Daoy (cell line): ENCODE results near the gene CALCB. TPM values are rescaled to one million over a fixed set of nuclear protein-coding genes. Genes with fewer than 3 reads are reported as not detected.
"Not testable (repeated sequence)": the region's sequence is repeated elsewhere in the genome, so short reads cannot be mapped to it uniquely, and the experiment has no call there.

Experiments
- DNase-seq: peaks from one replicate; pipeline ENCODE4 v3.0.0-alpha.2; 2015; ENCODE audit warnings: low read depth
- total RNA-seq: library from RNA; depleted of rRNA; stranded (reverse); fragments of >200 nt; shearing (Covaris generic); gene quantifications from 2 replicates; pipeline ENCODE4 v1.2.3, GENCODE V29; 2014; rRNA removed

The CALCB gene, protein sequence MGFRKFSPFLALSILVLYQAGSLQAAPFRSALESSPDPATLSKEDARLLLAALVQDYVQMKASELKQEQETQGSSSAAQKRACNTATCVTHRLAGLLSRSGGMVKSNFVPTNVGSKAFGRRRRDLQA
- not detected in 2 replicates for total RNA-seq

DNA sequence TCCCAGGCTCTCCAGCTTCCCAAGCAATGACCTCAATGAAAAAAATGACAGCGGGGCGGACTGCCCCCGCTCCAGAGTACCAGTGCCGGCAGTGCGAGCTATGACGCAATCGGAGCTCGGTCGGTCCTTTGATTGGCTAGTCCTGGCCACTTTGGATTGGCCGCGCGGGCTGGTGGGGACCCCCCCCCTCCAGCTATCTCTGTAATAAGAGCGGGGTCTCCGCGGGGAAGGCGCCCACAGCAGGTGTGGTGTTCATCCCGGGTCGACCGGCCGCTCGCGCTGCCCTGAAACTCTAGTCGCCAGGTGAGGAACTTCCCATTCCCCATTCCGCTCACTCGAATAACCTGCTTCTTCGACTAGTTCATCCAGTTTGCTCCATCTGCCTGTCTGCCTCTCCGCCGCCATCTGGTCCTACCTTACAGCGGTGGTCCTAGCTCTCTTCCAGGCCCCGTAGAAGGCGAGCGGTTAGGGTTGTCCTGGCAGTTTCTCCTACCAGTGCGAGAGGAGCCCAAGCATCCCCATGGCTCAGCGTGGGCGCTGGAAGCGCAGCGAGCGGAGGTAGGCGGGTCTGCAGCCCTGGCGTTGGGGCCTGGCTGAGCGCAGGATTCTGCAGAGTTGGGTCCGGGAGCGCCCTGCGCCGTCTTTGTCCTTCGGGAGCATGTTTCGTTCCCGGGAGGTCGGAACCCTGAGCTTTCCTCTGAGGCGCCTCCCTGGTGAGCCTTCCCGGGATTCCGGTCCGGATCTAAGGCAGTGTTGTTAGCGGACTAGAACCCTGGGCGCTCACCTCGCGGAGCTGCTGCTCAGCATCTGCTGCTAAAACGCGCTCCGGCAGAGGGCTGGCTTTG lies at the start of gene CALCB:
Gene CALCB (plus strand): TSS at position 233 of the 845 bp plus-strand sequence. CDS start 1,126 bp downstream, outside the sequence.
- DNase-seq = peak; percentile 39

DNA sequence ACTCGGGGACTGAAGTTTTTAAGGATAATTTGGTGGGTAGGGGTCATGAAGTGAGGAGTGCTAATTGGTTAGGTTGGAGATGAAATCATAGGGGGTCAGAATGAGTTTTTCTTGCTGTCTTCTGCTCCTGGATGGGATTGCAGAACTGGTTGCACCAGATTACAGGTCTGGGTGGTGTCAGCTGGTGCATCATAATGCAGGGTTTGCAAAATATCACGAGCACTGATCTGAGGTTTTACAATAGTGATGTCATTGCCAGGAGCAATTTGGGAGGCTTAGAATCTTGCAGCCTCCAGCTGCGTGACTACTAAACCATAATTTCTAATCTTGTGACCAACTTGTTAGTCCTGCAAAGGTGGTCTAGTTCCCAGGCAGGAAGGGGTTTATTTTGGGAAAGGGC lies 46.4 kb upstream of the CALCB start:
- DNase-seq = no peak

DNA sequence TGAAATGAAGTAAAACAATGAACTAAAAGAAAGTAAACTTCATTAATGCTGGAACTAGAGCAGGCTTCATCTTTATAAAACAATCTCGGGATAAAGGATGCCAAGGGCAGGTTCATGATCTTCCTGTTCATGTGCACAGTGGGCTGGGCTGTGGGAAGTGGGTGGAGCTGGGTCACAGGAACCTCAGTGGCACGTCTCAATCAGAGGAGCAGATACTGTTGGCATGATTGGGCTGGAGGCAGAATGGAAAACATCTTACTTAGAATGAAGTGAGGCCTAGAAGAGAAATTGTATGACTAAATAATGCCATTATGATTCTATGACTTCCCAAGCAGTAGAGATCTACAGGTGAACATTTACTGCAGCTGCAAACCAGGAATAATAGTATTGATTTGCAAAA lies 45.4 kb upstream of the CALCB start:
- DNase-seq = no peak

DNA sequence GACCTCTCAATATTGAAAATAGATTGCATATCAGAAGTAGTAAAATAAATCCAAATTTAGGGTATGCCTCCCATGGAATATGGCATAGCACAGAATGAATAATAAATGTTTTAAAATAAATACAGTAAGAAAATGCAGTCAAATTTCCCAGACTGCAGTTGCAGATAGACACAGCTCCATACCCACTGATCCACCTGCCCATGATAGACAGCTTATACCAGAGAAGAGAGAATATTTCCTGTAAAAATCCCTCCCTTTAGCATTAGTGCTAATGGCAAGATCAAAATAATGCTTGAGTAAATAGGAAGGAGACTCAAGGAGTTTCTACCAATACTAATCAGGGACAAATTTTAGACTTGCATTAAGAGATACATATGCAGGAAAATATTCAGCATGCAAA lies 45.0 kb upstream of the CALCB start:
- DNase-seq = no peak

DNA sequence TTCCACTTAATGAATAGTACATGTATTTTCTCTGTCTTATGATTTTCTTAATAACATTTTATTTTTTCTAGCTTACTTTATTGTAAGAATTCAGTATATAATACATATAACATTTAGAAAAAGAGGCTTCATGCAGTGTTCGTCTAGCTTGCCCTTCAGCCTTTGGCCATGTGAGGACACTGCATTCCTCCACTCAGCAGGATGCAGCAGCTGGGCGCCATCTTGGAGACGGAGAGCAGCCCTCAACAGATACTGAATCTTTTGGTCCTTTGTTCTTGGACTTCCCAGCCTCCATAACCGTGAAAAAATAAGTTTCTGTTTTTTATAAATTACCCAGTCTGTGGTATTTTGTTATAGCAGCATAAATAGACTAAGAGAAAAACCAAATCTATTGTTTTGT lies 41.4 kb upstream of the CALCB start:
- not testable (repeated sequence) for DNase-seq

DNA sequence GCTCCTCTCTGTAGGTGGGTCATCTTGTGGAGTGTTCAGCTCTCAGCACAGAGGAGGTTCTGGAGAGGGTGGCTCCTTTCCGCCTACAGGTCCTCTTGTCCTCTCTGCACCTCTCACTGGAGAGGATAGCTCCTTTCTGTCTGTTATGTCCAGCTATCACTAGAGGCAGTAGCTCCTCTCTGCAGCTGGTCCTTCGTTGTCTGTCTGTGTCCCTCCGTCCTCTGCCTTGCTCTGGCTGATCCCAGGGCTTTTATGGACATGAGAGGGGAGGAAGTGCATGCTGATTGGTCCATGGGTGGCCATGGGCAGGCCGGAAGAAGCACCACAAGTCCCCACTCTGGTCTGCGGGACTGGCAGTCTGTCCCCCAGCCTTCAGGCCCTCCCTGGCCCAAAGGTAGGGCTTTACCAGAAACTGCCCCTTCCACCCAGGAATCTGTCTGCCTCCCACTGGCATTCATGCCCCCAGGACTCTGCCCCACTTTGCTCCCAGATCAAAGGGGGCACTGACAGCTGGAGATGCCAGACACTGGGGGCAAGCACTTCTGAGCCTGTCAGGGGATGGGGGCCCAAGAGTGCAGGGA lies 38.6 kb upstream of the CALCB start:
- no peak for DNase-seq

DNA sequence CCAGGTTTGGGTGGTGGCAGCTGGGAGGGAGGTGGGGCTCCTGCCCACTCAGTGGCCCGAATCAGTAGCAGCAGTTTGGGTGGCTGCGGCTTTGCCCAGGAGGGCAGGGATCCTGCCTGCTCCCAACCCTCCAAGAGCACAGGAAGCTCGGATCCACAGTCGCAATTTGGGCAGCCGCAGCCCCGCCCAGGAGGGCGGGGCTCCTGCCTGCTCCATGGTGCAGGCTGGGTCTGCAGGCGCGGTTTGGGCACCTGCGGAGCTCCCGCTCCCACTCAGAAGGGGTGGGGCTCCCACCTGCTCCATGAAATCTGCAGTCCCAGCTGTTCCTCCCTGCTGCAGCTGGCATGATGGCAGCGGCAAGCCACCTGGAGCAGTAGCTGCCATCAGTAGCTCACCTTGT lies 38.1 kb upstream of the CALCB start:
- DNase-seq = no peak

DNA sequence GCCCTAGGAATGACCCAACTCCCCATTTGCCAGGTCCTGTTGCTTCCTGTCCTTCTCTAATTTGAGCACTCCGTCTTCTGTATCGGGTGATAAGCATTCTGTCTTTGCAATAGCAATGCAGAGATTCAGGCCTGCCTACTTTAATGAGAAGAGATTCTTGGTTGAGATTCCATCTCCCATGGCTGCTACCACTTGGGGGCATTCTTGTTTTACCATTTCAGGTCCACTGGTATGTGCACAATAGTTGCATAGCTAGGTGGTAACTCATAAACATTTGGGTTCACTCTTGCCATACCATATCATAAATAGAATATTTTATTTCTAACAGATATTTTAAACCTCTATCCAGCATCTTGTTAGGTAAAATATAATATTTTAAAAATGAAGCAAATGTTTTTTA lies 34.4 kb upstream of the CALCB start:
- DNase-seq = no peak

DNA sequence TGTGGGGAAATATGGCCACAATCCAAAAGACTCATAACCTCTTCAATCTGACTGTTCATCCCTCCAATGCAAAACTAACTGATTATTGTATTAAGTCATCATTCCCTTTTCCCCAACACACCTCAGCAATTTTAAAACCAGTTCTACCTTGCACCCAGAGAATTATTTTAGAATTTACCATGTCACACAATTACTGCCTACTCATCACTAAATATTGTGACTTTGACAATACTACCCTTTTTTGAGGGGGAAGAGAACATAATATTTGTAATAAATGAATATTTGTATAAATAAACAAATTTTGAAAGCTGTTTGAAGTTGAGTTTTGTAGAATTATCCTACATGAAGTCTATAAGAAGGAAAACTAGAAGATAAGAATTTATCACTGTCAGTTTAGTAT lies 28.2 kb upstream of the CALCB start:
- no peak for DNase-seq

DNA sequence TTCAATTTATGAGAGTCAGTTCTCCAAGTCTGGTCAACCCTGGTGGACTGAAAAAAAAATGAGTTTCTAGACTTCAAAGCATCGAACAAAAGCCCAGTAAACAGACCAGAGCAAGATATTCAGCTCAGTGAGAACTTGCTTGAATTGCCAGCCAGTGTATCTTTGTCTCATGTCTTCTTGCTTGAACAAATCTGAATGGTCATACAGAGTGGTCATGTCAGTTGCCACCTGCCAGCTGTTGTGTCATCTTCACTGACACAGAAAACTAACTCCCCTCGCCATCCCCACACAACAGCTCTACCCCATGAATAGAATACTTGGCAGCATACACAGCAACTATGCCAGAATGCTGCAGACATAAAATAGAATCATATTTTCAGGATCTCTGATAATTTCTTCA lies 27.5 kb upstream of the CALCB start:
- no peak for DNase-seq

DNA sequence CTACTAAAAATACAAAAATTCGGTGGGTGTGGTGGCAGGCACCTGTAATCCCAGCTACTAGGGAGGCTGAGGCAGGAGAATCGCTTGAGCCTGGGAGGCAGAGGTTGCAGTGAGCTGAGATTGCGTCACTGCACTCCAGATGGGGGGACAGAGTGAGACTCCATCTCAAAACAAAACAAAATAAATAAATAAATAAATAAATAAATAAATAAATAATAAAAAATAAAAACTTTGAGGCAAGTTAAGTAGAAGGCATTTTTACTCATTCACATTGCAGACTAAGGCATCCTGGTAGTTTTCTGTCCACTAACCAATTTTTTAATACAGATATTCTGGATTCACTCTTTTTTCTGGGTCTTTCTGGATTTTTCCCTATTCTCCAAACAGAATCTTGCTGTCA lies 26.7 kb upstream of the CALCB start:
- DNase-seq = not testable (repeated sequence)

DNA sequence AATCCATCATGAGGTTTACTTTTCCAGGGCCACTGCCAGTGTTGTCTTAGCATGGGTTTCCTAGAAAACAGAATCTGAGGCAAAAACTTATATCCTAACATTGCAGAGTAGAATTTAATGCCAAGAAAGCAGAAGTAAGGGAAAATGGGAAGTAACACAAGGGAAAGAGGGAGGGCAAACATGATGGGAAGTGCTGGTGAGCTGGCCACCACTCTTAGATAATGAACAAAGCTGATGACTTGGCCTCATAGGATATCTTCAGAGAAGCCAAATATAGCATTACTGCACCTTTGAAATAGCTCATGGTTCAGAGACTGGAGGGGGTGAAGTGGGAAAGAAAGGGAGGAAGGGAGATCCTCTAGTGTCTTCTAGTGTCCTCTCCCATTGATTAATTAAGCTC lies 24.8 kb upstream of the CALCB start:
- no peak for DNase-seq

DNA sequence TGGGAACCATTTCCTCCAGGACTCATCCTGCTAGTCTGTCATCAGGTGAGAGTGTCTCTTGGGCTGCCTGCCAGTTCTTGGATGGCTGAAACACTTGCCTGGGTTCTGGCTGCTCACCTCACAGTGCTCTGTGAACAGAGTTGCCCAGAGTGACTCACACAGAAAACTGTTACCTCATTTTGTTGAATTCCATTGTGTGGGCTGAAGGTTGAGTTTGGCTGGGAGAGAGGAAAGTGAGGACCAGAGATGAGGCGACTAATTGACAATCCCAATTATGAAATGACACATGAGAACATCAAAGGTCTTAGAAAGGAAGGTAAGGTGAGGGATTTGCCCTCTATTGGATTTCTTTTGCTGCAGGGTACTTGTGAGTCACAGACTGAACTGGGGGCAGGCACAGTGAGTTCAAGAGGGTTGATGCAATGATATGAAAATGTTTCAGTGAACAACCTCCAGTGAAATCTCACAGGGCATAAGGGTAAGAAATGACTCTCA lies 20.2 kb upstream of the CALCB start:
- DNase-seq = no peak

DNA sequence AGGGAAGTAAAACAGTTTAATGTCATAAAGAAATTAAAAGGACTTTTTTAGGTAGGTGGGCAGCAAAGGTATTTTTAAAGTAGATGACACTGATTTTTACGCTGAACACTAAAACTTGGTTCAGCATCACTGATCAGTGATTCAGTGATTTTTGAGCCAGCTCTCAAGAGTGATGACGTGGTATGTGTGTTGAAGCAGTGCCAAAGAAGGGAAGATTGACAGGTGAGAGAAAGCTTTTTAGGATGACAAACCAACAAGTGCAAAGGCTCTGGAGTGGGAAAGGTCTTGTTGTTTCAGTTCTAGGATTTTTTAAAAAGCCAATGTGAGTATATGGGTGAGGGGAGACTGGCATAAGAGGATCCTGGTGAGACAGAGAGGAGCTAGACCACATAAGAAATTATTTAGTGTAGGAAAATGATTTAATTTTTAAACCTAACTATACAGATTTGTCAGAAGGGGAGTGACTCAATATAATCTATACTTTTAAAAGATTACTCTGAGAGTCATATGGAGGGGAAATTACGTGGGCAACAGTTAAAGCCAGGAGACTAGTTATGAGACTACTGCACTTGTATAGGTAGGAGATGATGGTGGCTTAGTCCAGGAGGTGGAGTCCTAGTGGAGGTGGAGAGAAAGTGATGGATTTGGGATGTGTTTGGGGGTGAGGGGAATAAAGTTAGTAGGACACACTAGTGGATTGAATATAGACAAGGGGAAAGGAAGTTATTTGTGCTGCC lies 17.6 kb upstream of the CALCB start:
- DNase-seq = no peak

DNA sequence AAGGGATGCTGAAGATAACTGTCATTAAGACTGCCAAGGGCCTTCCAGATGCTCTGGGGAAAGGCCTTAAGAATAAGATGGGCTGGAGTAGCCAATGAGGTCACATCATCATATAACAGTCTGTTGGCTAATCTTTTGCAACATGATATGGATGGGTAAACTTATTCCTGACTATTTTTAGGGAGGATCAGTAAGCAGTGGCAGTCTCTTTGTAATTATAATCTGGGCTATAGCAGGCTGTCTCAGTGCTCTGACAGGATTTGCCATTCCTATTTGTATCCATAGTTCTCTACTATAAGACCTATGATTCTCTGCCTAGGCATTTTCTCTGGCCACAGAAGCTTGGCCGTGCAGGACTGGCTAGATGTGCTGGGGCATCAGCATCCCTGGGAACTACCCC lies 16.1 kb upstream of the CALCB start:
- DNase-seq = no peak

DNA sequence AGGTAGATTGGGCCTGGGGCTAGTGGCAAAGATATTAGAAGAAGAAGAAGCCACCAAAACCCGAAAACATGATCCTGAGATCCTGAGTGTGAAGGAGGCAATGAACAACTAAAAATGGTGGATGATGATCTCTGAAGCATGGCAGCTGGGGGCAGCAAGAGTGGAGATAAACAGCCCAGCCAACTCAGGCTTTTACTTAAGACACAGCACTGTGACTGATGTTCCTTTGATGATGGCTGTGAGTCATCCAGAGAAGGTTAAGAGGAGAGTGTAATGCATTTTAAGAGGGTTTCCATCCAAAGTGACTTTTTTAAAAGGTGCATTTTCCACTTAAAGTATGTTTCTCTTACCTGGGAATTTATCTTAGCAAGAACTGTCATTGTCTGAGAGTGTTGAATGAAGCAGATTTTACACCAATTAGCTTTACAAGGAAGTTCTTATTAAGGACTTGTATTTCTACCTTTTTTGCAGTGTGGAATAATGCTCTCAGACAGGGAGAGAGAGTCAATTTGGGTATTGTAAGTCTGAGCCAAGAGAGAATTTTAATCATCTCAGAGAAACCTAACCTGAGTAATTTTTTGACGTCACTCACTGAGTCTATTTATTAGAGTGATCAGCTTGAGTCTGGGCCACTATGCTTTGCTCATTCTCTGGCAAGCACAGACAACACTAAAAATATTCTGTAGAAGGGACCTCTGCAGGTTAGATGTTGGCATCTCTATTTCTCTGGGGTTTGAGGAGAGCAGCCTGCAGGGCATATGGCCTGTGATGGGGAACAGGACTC lies 14.1 kb upstream of the CALCB start:
- DNase-seq = no peak

DNA sequence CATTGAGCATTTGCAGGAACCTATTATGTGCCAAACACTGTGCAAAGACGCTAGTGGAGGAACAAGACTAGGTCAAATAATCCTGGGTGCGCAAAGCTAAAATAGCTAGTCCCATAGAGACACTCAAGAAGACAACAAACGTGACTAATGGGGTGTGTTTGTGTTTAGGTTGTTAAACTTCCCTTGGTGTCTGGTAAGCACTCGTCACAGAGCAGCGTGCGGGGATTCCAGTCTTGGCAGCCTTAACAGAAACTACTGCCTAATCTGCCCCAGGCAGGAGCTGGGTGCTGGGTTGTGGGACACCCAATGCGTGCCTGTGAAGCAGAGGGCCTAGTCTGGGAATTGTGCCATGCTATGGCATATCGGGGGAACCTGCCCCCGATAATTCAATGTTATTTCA lies 10.8 kb upstream of the CALCB start:
- no peak for DNase-seq

DNA sequence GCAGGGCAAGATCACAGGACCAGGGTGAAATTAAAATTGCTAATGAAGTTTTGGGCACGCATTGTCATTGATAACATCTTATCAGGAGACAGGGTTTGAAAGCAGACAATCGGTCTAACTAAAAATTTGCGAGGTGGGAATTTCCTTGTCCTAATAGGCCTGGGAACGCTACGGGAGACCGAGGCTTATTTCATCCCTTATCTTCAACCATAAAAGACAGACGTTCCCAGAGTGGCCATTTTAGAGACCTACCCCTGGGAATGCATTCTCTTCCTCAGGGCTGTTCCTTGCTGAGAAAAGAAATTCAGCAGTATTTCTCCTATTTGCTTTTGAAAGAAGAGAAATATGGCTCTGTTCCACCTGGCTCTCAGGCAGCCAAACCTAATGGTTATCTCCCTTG lies 3.6 kb upstream of the CALCB start:
- not testable (repeated sequence) for DNase-seq

DNA sequence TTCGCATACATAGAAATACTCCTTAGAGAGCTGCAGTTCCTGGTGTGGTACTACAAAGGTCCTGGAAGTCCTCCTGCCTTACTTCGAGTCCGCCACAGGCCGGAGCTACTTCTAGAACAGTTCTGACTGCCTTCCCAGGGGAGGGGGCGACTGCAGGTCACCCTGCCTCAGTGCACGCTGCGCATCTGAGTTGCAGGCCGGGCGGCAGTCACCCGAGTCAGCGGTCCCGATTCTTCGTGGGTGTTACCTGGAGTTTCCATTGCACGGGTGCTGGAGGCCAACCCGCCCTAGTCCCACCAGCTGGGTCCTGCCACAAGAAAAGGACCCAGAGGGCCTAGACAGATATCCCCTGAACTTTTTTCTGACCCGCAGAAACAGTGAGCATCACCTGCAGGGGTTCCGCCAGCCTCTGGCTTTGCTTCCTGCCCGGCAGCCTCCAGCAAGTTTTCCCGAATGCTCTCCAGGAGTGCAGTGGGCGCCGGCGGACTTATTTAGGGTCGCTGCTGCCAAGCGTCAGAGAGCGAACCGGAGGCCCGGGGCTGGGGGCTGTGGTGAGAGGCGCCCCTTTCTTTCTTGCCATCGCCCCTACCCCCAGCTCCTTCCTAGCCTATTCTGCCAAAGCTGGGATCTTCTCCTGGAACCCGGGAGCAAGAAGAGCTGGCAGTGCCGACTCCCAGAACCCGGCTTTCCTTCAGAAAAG lies 1.7 kb upstream of the CALCB start:
- DNase-seq = no peak

DNA sequence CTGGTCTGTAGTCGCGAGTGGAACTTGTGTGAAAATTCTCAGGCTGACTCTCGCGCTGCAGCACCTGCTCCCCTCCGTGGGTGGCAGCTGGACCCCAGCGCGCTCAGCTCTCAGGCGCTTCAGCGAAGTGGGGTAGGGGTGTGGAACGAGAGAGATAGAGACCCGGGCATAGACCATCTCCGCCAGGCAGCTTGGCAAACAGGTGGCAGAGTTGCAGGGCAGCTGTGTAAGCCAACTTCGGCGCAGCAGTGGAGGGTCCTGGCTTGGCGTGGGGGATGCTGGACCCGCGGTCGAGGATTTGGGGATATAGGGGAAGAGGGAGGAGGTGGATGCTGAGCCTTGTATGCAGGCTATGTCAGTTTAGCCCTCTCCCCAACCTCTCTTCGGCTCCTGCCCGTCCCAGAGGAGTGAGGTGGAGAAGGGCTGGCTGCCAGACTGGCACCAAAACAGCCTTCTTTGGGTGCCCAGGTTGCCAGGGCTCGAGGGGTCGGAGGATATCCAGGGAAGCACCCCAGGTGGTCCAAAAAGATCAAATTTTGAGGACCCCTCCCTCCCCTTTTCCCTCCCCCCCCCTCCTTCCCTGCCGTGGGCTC lies 746 bp upstream of the CALCB start:
- DNase-seq = no peak
